NCI-H446 (cell line): ENCODE results near the gene ASPHD2.

Experiments used
- DNase-seq, 2 experiments: peaks; one replicate each; lab custom pipeline; 2025; lab: John Stamatoyannopoulos, UW

Gene ASPHD2

GRCh38 chr22:26446808-26447515 lies 17.9 kb downstream of the ASPHD2 start:
- DNase-seq = no peak

- DNase-seq = peak in 1 of 2 experiments; percentile 53
Measured at GRCh38 chr22:26447584-26448329, 18.7 kb downstream of the ASPHD2 start.

- DNase-seq = no peak
Measured at GRCh38 chr22:26448334-26448733, 19.3 kb downstream of the ASPHD2 start.

GRCh38 chr22:26448941-26449340 lies 19.9 kb downstream of the ASPHD2 start:
- DNase-seq = no peak

GRCh38 chr22:26450453-26451185 lies 21.6 kb downstream of the ASPHD2 start:
- no peak for DNase-seq

GRCh38 chr22:26452236-26453016 lies 23.4 kb downstream of the ASPHD2 start:
- DNase-seq = no peak

- no peak for DNase-seq
Measured at GRCh38 chr22:26453216-26453615, 24.2 kb downstream of the ASPHD2 start.

GRCh38 chr22:26453812-26454500 lies 24.9 kb downstream of the ASPHD2 start:
- no peak for DNase-seq

GRCh38 chr22:26457661-26458272 lies 28.7 kb downstream of the ASPHD2 start:
- no peak for DNase-seq

GRCh38 chr22:26460202-26460601 lies 31.1 kb downstream of the ASPHD2 start:
- DNase-seq = no peak

GRCh38 chr22:26461188-26461810 lies 32.2 kb downstream of the ASPHD2 start:
- peak in 1 of 2 experiments; percentile 55 for DNase-seq

GRCh38 chr22:26462051-26462450 lies 33.0 kb downstream of the ASPHD2 start:
- DNase-seq = no peak

- DNase-seq = no peak
Measured at GRCh38 chr22:26462641-26463040, 33.6 kb downstream of the ASPHD2 start.

- no peak for DNase-seq
Measured at GRCh38 chr22:26463101-26463661, 34.1 kb downstream of the ASPHD2 start.

- no peak for DNase-seq
Measured at GRCh38 chr22:26463688-26464087, 34.6 kb downstream of the ASPHD2 start.

GRCh38 chr22:26464312-26464711 lies 35.3 kb downstream of the ASPHD2 start:
- peak in 1 of 2 experiments; percentile 78 for DNase-seq

- peak; percentile 92 to 96 for DNase-seq
Measured at GRCh38 chr22:26466196-26466595, 37.1 kb downstream of the ASPHD2 start.

- DNase-seq = no peak
Measured at GRCh38 chr22:26470807-26471206, 41.7 kb downstream of the ASPHD2 start.

- DNase-seq = no peak
Measured at GRCh38 chr22:26471522-26471921, 42.5 kb downstream of the ASPHD2 start.

GRCh38 chr22:26474682-26475081 lies 45.6 kb downstream of the ASPHD2 start:
- DNase-seq = no peak
